Stomach (tissue), 9 donors: ENCODE data around the gene ETV5. TPM values are rescaled to one million over a fixed set of nuclear protein-coding genes. Genes with fewer than 3 reads are reported as not detected.

Experiments used
- DNase-seq, 2 donors: peaks; one replicate each; pipeline versions ENCODE4 v3.0.0 to v3.0.0-alpha.2; 2013 to 2019
- H3K27ac ChIP-seq, 5 donors: fragments of 200-600 bp in 4 of 5; sonication (generic) in 4 of 5; one replicate each; pipeline ENCODE4 v1.5.1; 2013 to 2019; ENCODE audit warnings: mild to moderate bottlenecking in 1 of 5, moderate library complexity in 1 of 5
- H3K27me3 ChIP-seq, 3 donors: fragments of 200-600 bp; sonication (generic); one replicate each; pipeline ENCODE4 v1.5.1; 2017 to 2019; ENCODE audit warnings: mixed run types in 1 of 3
- H3K36me3 ChIP-seq, 4 donors: fragments of 200-600 bp; sonication (generic); 1 replicate in 3 of 4; 2 replicates in 1 of 4; pipeline ENCODE4 v1.5.1; 2016 to 2019
- H3K4me1 ChIP-seq, 4 donors: fragments of 200-600 bp; sonication (generic); one replicate each; pipeline ENCODE4 v1.5.1; 2016 to 2019
- H3K4me3 ChIP-seq, 4 donors: fragments of 200-600 bp; sonication (generic) in 3 of 4; one replicate each; pipeline ENCODE4 v1.5.1; 2016 to 2019; ENCODE audit warnings: mild to moderate bottlenecking in 1 of 4
- H3K9me3 ChIP-seq, 4 donors: fragments of 200-600 bp; sonication (generic); one replicate each; pipeline ENCODE4 v1.5.1; 2016 to 2019
- CTCF ChIP-seq, 7 experiments: fragments of 450-650 bp in 4 of 7; fragments of 200-600 bp in 3 of 7; sonication (generic) in 3 of 7; IDR thresholded peaks; one replicate each; pipeline ENCODE4 v1.5.1; 2016 to 2019; ENCODE audit warnings: antibody characterized with exemption in 7 of 7, control low read depth in 2 of 7, mild to moderate bottlenecking in 1 of 7
- EP300 ChIP-seq: sonication (generic); formaldehyde crosslinking; IDR thresholded peaks from one replicate; pipeline ENCODE4 v1.6.1; 2017; ENCODE audit warnings: antibody characterized with exemption
- POLR2A ChIP-seq, 4 donors: fragments of 450-650 bp; IDR thresholded peaks; one replicate each; pipeline ENCODE4 v1.6.1; 2016; ENCODE audit warnings: antibody characterized with exemption in 4 of 4, control low read depth in 2 of 4, mild to moderate bottlenecking in 1 of 4, moderate library complexity in 1 of 4
- POLR2AphosphoS5 ChIP-seq, 3 donors: sonication (generic); formaldehyde crosslinking; IDR thresholded peaks; one replicate each; pipeline ENCODE4 v1.6.1; 2016; ENCODE audit warnings: antibody characterized with exemption in 3 of 3
- WGBS, 5 donors: extraction: QIAGEN DNeasy Blood & Tissue Kit in 3 of 5; methylation state at CpG; one replicate each; pipeline versions ENCODE4 v1.1.5 to v1.1.7; 2013 to 2018; 5-methylcytosine and 5-hydroxymethylcytosine counted together
- intact Hi-C: fragments of 100-400 bp; cut with DNase I; formaldehyde crosslinking; loops from one replicate; pipeline ENCODE4 v1.15.1; 2023; ENCODE audit warnings: low total_unique reads
- polyA plus RNA-seq, 3 donors: library from polyadenylated mRNA; stranded (reverse); fragments of 200-250 nt; gene quantifications; one replicate each; pipeline ENCODE4 v1.2.3, GENCODE V29; 2013
- total RNA-seq, 5 donors: library from RNA; depleted of rRNA; stranded (reverse); fragments of >200 nt; gene quantifications; one replicate each; pipeline versions ENCODE4 v1.1.0 to v1.2.3, GENCODE V29; 2014 to 2016
- donor health status: healthy with polysubstance abuse.
- donor health status: Bipolar disorder and iron deficiency.
- donor health status: healthy.

Gene ETV5
- total and polyA plus RNA-seq, 8 donors: 2.9 to 343 (median 17.7) TPM

DNA sequence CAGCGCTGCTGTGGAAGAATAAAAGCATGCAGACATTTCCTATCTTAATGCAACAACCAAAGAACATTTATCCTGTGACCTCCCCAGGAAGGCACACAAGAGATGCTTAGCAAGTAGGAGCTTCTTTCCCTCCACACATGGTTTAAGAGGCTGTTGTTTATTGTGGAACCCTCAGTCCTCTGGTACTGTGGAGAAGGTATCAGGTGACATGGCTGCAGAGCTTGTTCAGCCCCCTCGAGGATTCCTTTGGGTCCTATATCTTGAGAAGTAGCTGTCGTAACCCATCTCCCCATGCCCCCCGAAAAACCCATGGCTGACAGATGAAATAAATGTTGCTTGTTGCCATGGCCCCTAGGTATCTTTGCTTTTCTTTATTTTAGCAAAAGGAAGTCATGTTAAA, 20.3 kb upstream of the ETV5 start:
- WGBS, 5 donors: 79 to 92% (median 83%) methylated on average over 4 of the region's 4 CpGs
- intact Hi-C loops: no loop called here
- no peaks in the 10 kb centered on the region for H3K9me3 ChIP-seq

GRCh38 chr3:186128158-186128557, 19.3 kb upstream of the ETV5 start:
- WGBS, 5 donors: 51 to 75% (median 67%) methylated on average over 8 of the region's 8 CpGs
- H3K4me3 ChIP-seq: no peak overlapping the region
- intact Hi-C loops: no loop called here

More for the DNA sequence above, 20.3 kb upstream of the ETV5 start:
- H3K4me1 ChIP-seq: peaks cover 2 to 6% (median 6%) of the 10 kb centered on the region in 4 donors
- no peaks in the 10 kb centered on the region for H3K36me3 ChIP-seq
- H3K4me3 ChIP-seq: no peak overlapping the region
- H3K27me3 ChIP-seq: no peaks in the 10 kb centered on the region
- TF ChIP-seq CTCF (IDR thresholded peaks at IDR 0.05): no peak
- H3K27ac ChIP-seq: no peak overlapping the region
- DNase-seq: no peak

GRCh38 chr3:186127463-186127862, 18.6 kb upstream of the ETV5 start:
- peaks cover 5 to 18% (median 11%) of the 10 kb centered on the region in 4 donors for H3K4me1 ChIP-seq
- DNase-seq: no peak
- no peaks in the 10 kb centered on the region for H3K36me3 ChIP-seq
- WGBS, 5 donors: 69 to 86% (median 74%) methylated on average over 7 of the region's 7 CpGs
- H3K27me3 ChIP-seq: no peaks in the 10 kb centered on the region
- intact Hi-C loops: no loop called here
- H3K4me3 ChIP-seq: no peak overlapping the region
- no peak overlapping the region for H3K27ac ChIP-seq
- no peak for TF ChIP-seq POLR2A (IDR thresholded peaks at IDR 0.05)
- no peak for TF ChIP-seq POLR2AphosphoS5 (IDR thresholded peaks at IDR 0.05)
- TF ChIP-seq EP300: no peak
- TF ChIP-seq CTCF (IDR thresholded peaks at IDR 0.05): no peak
- no peaks in the 10 kb centered on the region for H3K9me3 ChIP-seq

More at GRCh38 chr3:186128158-186128557, 19.3 kb upstream of the ETV5 start:
- Histone ChIP-seq H3K27ac (no peak overlapping the region), H3K4me1 (peaks cover 5 to 17% (median 9%) of the 10 kb centered on the region in 4 donors), H3K27me3 (no peaks in the 10 kb centered on the region), H3K36me3 (no peaks in the 10 kb centered on the region), H3K9me3 (no peaks in the 10 kb centered on the region)
- no peak for TF ChIP-seq POLR2A (IDR thresholded peaks at IDR 0.05)
- TF ChIP-seq CTCF (IDR thresholded peaks at IDR 0.05): no peak
- no peak for TF ChIP-seq EP300
- no peak for TF ChIP-seq POLR2AphosphoS5 (IDR thresholded peaks at IDR 0.05)
- no peak for DNase-seq

- intact Hi-C loops: no loop called here
- Histone ChIP-seq H3K4me3 (no peak overlapping the region), H3K4me1 (peaks cover 5 to 25% (median 15%) of the 10 kb centered on the region in 4 donors), H3K9me3 (no peaks in the 10 kb centered on the region), H3K27ac (peak overlapping the region in 4 of 5 donors; percentile 3 to 71 (median 36)), H3K36me3 (no peaks in the 10 kb centered on the region), H3K27me3 (peaks cover 0 to 7% (median 0%) of the 10 kb centered on the region in 3 donors)
- WGBS, 5 donors: 42 to 73% (median 54%) methylated on average over 2 of the region's 2 CpGs
- DNase-seq: no peak
- TF ChIP-seq POLR2A (IDR thresholded peaks at IDR 0.05) (peak in 1 of 4 donors; percentile 82), CTCF (IDR thresholded peaks at IDR 0.05) (no peak), EP300 (no peak), POLR2AphosphoS5 (IDR thresholded peaks at IDR 0.05) (no peak)
Observed at GRCh38 chr3:186125118-186125517, 16.2 kb upstream of the ETV5 start.
